ENCODE data around the gene GPSM3.
"Not testable (repeated sequence)": the region's sequence is repeated elsewhere in the genome, so short reads cannot be mapped to it uniquely, and the experiment has no call there.

GPSM3 gene

GRCh38 chr6:32186151-32186840 lies 6.1 kb downstream of the GPSM3 start:
- DNase-seq = not testable (repeated sequence)

GRCh38 chr6:32185681-32186131 lies 6.7 kb downstream of the GPSM3 start:
- peak; percentile 72 to 78 for DNase-seq

GRCh38 chr6:32184084-32184640 lies 8.3 kb downstream of the GPSM3 start, which contains the start of gene AGER:
Gene AGER (minus strand): TSS chr6:32184253. CDS start chr6:32184222, 31 bp downstream.
- no peak for DNase-seq

- DNase-seq = no peak
Measured at GRCh38 chr6:32183483-32184083, 8.9 kb downstream of the GPSM3 start.

- DNase-seq = no peak
Measured at GRCh38 chr6:32183030-32183429, 9.4 kb downstream of the GPSM3 start.

GRCh38 chr6:32182555-32182981 lies 9.9 kb downstream of the GPSM3 start:
- DNase-seq = no peak

GRCh38 chr6:32181915-32182529 lies 10.4 kb downstream of the GPSM3 start:
- no peak for DNase-seq

- DNase-seq = no peak
Measured at GRCh38 chr6:32181148-32181702, 11.2 kb downstream of the GPSM3 start.

- DNase-seq = no peak
Measured at GRCh38 chr6:32179766-32180405, 12.6 kb downstream of the GPSM3 start.

- DNase-seq = no peak
Measured at GRCh38 chr6:32178547-32179440, 13.6 kb downstream of the GPSM3 start.

GRCh38 chr6:32177788-32178546 lies 14.5 kb downstream of the GPSM3 start, which contains the start of gene RNF5:
Gene RNF5 (plus strand): TSS chr6:32178405. CDS start chr6:32178512, 107 bp downstream.
- DNase-seq = peak; percentile 89 to 93

GRCh38 chr6:32177183-32177787 lies 15.2 kb downstream of the GPSM3 start:
- peak in 1 of 2 experiments; percentile 54 for DNase-seq

- DNase-seq = no peak
Measured at GRCh38 chr6:32176476-32177182, 15.8 kb downstream of the GPSM3 start.

- DNase-seq = peak; percentile 99
Measured at GRCh38 chr6:32175711-32176475, 16.6 kb downstream of the GPSM3 start, which contains the start of gene AGPAT1. Gene AGPAT1 (minus strand): TSS chr6:32176084. CDS start chr6:32171496, 4,588 bp downstream.

- no peak for DNase-seq
Measured at GRCh38 chr6:32175322-32175710, 17.1 kb downstream of the GPSM3 start.

GRCh38 chr6:32174416-32174815 lies 18.0 kb downstream of the GPSM3 start:
- DNase-seq = no peak

GRCh38 chr6:32173051-32173727 lies 19.3 kb downstream of the GPSM3 start:
- no peak for DNase-seq

- DNase-seq = no peak
Measured at GRCh38 chr6:32171234-32171633, 21.2 kb downstream of the GPSM3 start.
